AG04450 (cell line): ENCODE data around the gene C1QB. TPM values are rescaled to one million over a fixed set of nuclear protein-coding genes. Genes with fewer than 3 reads are reported as not detected.

Source experiments
- CTCF ChIA-PET: fragments of 300-600, 350-600 bp; formaldehyde crosslinking; extraction: SDS; loops from one replicate; lab custom pipeline; 2022; ENCODE audit warnings: antibody characterized with exemption, inconsistent platforms; lab: Charles Lee
- POLR2A ChIA-PET: fragments of 350-600 bp; formaldehyde crosslinking; extraction: SDS; loops from one replicate; lab custom pipeline; 2021; ENCODE audit warnings: antibody characterized with exemption, inconsistent platforms; lab: Yijun Ruan, JAX
- DNase-seq: peaks from one replicate; pipeline ENCODE4 v3.0.0-alpha.2; 2011; ENCODE audit warnings: low read depth, low spot score
- H3K27ac ChIP-seq: one replicate; pipeline ENCODE4 v1.5.1; 2012; ENCODE audit warnings: low read depth, low read length, control low read depth
- H3K27me3 ChIP-seq: one replicate; pipeline ENCODE4 v1.6.0; 2012; ENCODE audit warnings: low read length; ENCODE audit not compliant: control insufficient read depth, insufficient read depth
- H3K4me3 ChIP-seq: 2 replicates; pipeline ENCODE4 v1.5.1; 2011; ENCODE audit warnings: mild to moderate bottlenecking, low read depth, low read length, control low read depth
- H3K9me3 ChIP-seq: 2 replicates; pipeline ENCODE4 v1.5.1; 2012; ENCODE audit warnings: low read length; ENCODE audit not compliant: control insufficient read depth, insufficient read depth
- CTCF ChIP-seq: IDR thresholded peaks from 2 replicates; pipeline ENCODE4 v1.5.1; 2011; ENCODE audit warnings: low read depth, low read length, control low read depth, inconsistent platforms
- polyA minus RNA-seq: library from RNA; depleted of rRNA, polyadenylated mRNA; stranded (reverse); fragments of >200 nt; gene quantifications from 2 replicates; pipeline ENCODE4 v1.2.3, GENCODE V29; 2011; rRNA and poly(A)+ RNA removed
- polyA plus RNA-seq: library from polyadenylated mRNA; depleted of rRNA; stranded (reverse); fragments of >200 nt; gene quantifications from 2 replicates; pipeline ENCODE4 v1.2.3, GENCODE V29; 2011; rRNA removed

The C1QB gene, protein sequence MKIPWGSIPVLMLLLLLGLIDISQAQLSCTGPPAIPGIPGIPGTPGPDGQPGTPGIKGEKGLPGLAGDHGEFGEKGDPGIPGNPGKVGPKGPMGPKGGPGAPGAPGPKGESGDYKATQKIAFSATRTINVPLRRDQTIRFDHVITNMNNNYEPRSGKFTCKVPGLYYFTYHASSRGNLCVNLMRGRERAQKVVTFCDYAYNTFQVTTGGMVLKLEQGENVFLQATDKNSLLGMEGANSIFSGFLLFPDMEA
- polyA plus RNA-seq (not detected in 2 replicates), polyA minus RNA-seq (not detected in 2 replicates)

- H3K4me3 ChIP-seq: no peak within 1 kb of the TSS
- DNase-seq: no peak
- no peaks in the 10 kb centered on the region for H3K9me3 ChIP-seq
- H3K27ac ChIP-seq: no peak within 1 kb of the TSS
- no peak for TF ChIP-seq CTCF
- POLR2A ChIA-PET: no interaction called here
- H3K27me3 ChIP-seq: peaks cover 66% of the 10 kb centered on the region
- CTCF ChIA-PET: interaction anchor here (0.7 to 2.1 kb wide), 3 partner anchors 12 to 278 kb away, joined by 3 to 6 read pairs (median 3); no protein-coding TSS in a partner anchor
Measured at GRCh38 chr1:22652881-22653316, at the start of gene C1QB. Gene C1QB (plus strand): TSS chr1:22653236. CDS start chr1:22659463, 6,227 bp downstream.

DNA sequence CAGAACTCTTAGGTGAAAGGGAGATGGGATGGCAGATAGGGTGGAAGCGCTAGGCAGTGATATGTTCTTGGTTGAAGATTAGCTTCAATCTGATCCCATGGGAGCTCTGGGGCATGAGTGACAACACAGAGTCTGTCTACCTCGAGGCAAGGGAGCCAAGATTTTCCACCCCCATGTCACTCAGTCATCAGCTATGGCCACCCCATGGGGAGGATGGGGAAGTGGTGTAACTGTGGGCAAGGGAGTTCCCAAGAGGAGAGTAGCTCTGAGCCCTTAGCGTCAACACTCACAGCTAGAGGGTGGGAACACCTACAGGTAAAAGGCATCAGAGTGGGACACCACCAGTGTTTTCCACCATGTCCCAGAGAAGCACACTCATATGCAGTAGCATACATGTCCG is 46.9 kb upstream of the C1QB start:
- no peak for DNase-seq
- H3K27ac ChIP-seq: no peak overlapping the region
- H3K9me3 ChIP-seq: no peaks in the 10 kb centered on the region
- ChIA-PET CTCF (no interaction called here), POLR2A (no interaction called here)
- H3K4me3 ChIP-seq: no peak overlapping the region
- no peak for TF ChIP-seq CTCF
- H3K27me3 ChIP-seq: peaks cover 36% of the 10 kb centered on the region

DNA sequence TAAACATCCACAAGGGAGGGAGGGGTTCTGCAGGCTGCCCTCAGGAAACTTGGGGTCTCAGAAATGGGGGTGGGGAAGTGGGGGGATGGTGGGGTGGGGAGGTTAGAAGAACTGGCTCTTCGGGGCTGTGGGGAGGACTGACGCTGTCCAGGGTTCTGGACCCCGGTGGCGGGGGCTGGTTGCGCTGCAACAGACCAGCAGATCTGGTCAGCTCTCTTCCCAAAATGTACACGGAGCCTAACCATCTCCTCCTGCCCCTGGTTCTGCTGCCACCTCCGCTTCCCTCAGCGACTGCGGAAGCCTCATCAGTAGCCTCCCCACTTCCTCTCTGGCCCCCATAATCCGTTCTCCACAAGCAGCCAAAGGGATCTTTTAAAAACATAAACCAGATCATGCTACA is 45.9 kb upstream of the C1QB start:
- POLR2A ChIA-PET: no interaction called here
- no peak for DNase-seq
- Histone ChIP-seq H3K27ac (no peak overlapping the region), H3K9me3 (no peaks in the 10 kb centered on the region), H3K27me3 (peaks cover 33% of the 10 kb centered on the region), H3K4me3 (no peak overlapping the region)
- TF ChIP-seq CTCF: no peak
- CTCF ChIA-PET: no interaction called here

GRCh38 chr1:22608361-22608760 is 44.7 kb upstream of the C1QB start:
- TF ChIP-seq CTCF: no peak
- CTCF ChIA-PET: no interaction called here

GRCh38 chr1:22609291-22609690 is 43.7 kb upstream of the C1QB start:
- no peaks in the 10 kb centered on the region for H3K9me3 ChIP-seq
- POLR2A ChIA-PET: no interaction called here
- H3K4me3 ChIP-seq: no peak overlapping the region
- TF ChIP-seq CTCF: no peak
- CTCF ChIA-PET: no interaction called here
- peaks cover 21% of the 10 kb centered on the region for H3K27me3 ChIP-seq
- DNase-seq: no peak
- no peak overlapping the region for H3K27ac ChIP-seq

More at GRCh38 chr1:22608361-22608760, 44.7 kb upstream of the C1QB start:
- H3K27ac ChIP-seq: no peak overlapping the region
- DNase-seq: no peak
- no peaks in the 10 kb centered on the region for H3K9me3 ChIP-seq
- POLR2A ChIA-PET: no interaction called here
- H3K27me3 ChIP-seq: peaks cover 29% of the 10 kb centered on the region
- H3K4me3 ChIP-seq: no peak overlapping the region
